K562 (cell line): ENCODE results near the gene SERPINF2. TPM values are rescaled to one million over a fixed set of nuclear protein-coding genes. Genes with fewer than 3 reads are reported as not detected.
"Not testable (repeated sequence)": the region's sequence is repeated elsewhere in the genome, so short reads cannot be mapped to it uniquely, and the experiment has no call there.

Experiments
- ATAC-seq: fragments of 200-7000 bp; cut with Tn5 transposase; 3 replicates; pipeline ENCODE4 v1.9.1; 2020; ENCODE audit warnings: moderate library complexity
- BruUV-seq: library from RNA; stranded (reverse); fragments of 400-500 nt; replicated peaks from 2 replicates; lab custom pipeline; 2021; lab: Mats Ljungman, UMichigan
- CTCF ChIA-PET: fragments of 300-600 bp; formaldehyde crosslinking; extraction: SDS; loops from one replicate; lab custom pipeline; 2021; ENCODE audit warnings: low intra/inter-chr PET ratio; lab: Yijun Ruan, JAX
- POLR2A ChIA-PET: fragments of 300-600, 350-650 bp; sonication (Branson Sonifier 250); formaldehyde crosslinking; extraction: SDS; loops from one replicate; lab custom pipeline; 2021; ENCODE audit warnings: antibody characterized with exemption, inconsistent platforms; lab: Yijun Ruan, JAX
- DNase-seq, 4 experiments: peaks; one replicate each; pipeline versions ENCODE4 v3.0.0 to v3.0.0-alpha.2; 2011 to 2018; ENCODE audit warnings: low spot score in 3 of 4, mixed read lengths in 3 of 4; ENCODE audit errors: extremely low read depth in 1 of 4
- FAIRE-seq: peaks from 2 replicates; lab custom pipeline; 2011; peaks lifted over from hg19 to GRCh38; lab: Jason Lieb, UNC
- H2AFZ ChIP-seq: 2 replicates; pipeline ENCODE4 v1.6.0; 2011; ENCODE audit warnings: low read depth, low read length, control low read depth, inconsistent platforms
- H3K27ac ChIP-seq: fragments of 200-600 bp; 3 replicates; pipeline ENCODE4 v1.8.0; 2011; ENCODE audit warnings: low read depth, mild to moderate bottlenecking, control low read depth, inconsistent platforms, low read length, moderate library complexity, mixed read lengths; ENCODE audit errors: extremely low read depth
- H3K27me3 ChIP-seq, 2 experiments: fragments of 300-600 bp in 1 of 2; 2 replicates in 1 of 2; 3 replicates in 1 of 2; pipeline versions ENCODE4 v1.6.0 to v1.8.0; 2011; ENCODE audit warnings: inconsistent platforms in 2 of 2, low read length in 2 of 2, mild to moderate bottlenecking in 1 of 2, mixed read lengths in 1 of 2, moderate library complexity in 1 of 2; ENCODE audit not compliant: control insufficient read depth in 2 of 2, insufficient read depth in 2 of 2
- H3K36me3 ChIP-seq: fragments of 300-600 bp; 3 replicates; pipeline ENCODE4 v1.8.0; 2011; ENCODE audit warnings: mild to moderate bottlenecking, low read length, inconsistent platforms; ENCODE audit not compliant: control insufficient read depth, insufficient read depth
- H3K4me1 ChIP-seq, 2 experiments: fragments of 200-600 bp in 1 of 2; replicated peaks in 1 of 2; 2 replicates in 1 of 2; 3 replicates in 1 of 2; pipeline versions ENCODE4 v1.5.1 to v1.8.0; 2011; ENCODE audit warnings: inconsistent platforms in 2 of 2, low read length in 2 of 2, mild to moderate bottlenecking in 1 of 2, mixed read lengths in 1 of 2, moderate library complexity in 1 of 2; ENCODE audit not compliant: control insufficient read depth in 2 of 2, insufficient read depth in 2 of 2
- H3K4me2 ChIP-seq: 2 replicates; pipeline ENCODE4 v1.6.1; 2011; ENCODE audit warnings: low read length, control low read depth, inconsistent platforms, mixed read lengths; ENCODE audit not compliant: insufficient read depth
- H3K4me3 ChIP-seq: fragments of 200-600 bp; sonication (generic), shearing (Covaris generic); 2 replicates; pipeline ENCODE4 v1.5.1; 2016; ENCODE audit warnings: control low read depth, inconsistent platforms
- H3K79me2 ChIP-seq: fragments of 200-600 bp; 3 replicates; pipeline ENCODE4 v1.8.0; 2011; ENCODE audit warnings: low read length, inconsistent platforms; ENCODE audit not compliant: control insufficient read depth, insufficient read depth
- H3K9ac ChIP-seq, 2 experiments: 2 replicates each; pipeline versions ENCODE4 v1.6.0 to v1.6.1; 2011; ENCODE audit warnings: low read depth in 2 of 2, low read length in 2 of 2, control low read depth in 1 of 2, inconsistent platforms in 1 of 2, mild to moderate bottlenecking in 1 of 2, mixed read lengths in 1 of 2; ENCODE audit not compliant: insufficient read depth in 1 of 2
- H3K9me1 ChIP-seq: one replicate; pipeline ENCODE4 v1.6.0; 2011; ENCODE audit warnings: inconsistent platforms, mild to moderate bottlenecking, low read length, moderate library complexity; ENCODE audit not compliant: control insufficient read depth, insufficient read depth
- H3K9me3 ChIP-seq: replicated peaks from 2 replicates; pipeline ENCODE4 v1.5.1; 2011; ENCODE audit warnings: low read depth, low read length, inconsistent platforms; ENCODE audit not compliant: control insufficient read depth, insufficient read depth
- H4K20me1 ChIP-seq: replicated peaks from 2 replicates; pipeline ENCODE4 v1.6.1; 2011; ENCODE audit warnings: low read length, inconsistent platforms, mixed read lengths; ENCODE audit not compliant: control insufficient read depth, insufficient read depth
- ARID1B ChIP-seq: fragments of 450-650 bp; IDR thresholded peaks from 2 replicates; pipeline ENCODE4 v1.6.1; 2016; ENCODE audit warnings: antibody characterized with exemption, mild to moderate bottlenecking, inconsistent platforms
- CBFA2T2 ChIP-seq: fragments of 450-650 bp; conservative IDR thresholded peaks from 2 replicates; pipeline ENCODE4 v1.6.1; 2017; ENCODE audit warnings: mild to moderate bottlenecking
- CCNT2 ChIP-seq: IDR thresholded peaks from 2 replicates; pipeline ENCODE4 v1.6.1; 2011; ENCODE audit warnings: borderline replicate concordance, low read depth, mild to moderate bottlenecking, moderate library complexity, mixed read lengths, low read length; ENCODE audit not compliant: insufficient read length; ENCODE audit errors: extremely low read depth
- CTBP1 ChIP-seq: fragments of 450-650 bp; IDR thresholded peaks from 2 replicates; pipeline ENCODE4 v1.6.1; 2016; ENCODE audit warnings: borderline replicate concordance
- EP400 ChIP-seq: fragments of 450-650 bp; IDR thresholded peaks from 2 replicates; pipeline ENCODE4 v1.6.1; 2017; ENCODE audit warnings: antibody characterized with exemption, mild to moderate bottlenecking, moderate library complexity
- NCOR1 ChIP-seq: fragments of 450-650 bp; IDR thresholded peaks from 2 replicates; pipeline ENCODE4 v1.6.1; 2016; ENCODE audit warnings: mild to moderate bottlenecking, moderate library complexity
- NFIX ChIP-seq: fragments of 250-450 bp; sonication (Bioruptor Pico); IDR thresholded peaks from 2 replicates; pipeline ENCODE4 v1.4.0; 2020; ENCODE audit warnings: low read depth, mild to moderate bottlenecking, moderate library complexity
- NR2C2 ChIP-seq, 2 experiments: fragments of 200-800 bp in 1 of 2; sonication (Bioruptor generic) in 1 of 2; sonication (generic) in 1 of 2; formaldehyde crosslinking in 1 of 2; IDR thresholded peaks; 2 replicates each; pipeline versions ENCODE4 v1.6.1 to v1.8.0; 2016 to 2022; ENCODE audit warnings: mild to moderate bottlenecking in 1 of 2, missing compliant biosample characterization in 1 of 2, missing genetic modification characterization in 1 of 2, missing genetic modification reagents in 1 of 2
- NR3C1 ChIP-seq: sonication (generic); formaldehyde crosslinking; IDR thresholded peaks from 2 replicates; pipeline ENCODE4 v1.8.1; 2022; ENCODE audit warnings: missing genetic modification reagents
- POLR2A ChIP-seq: fragments of 450-650 bp; conservative IDR thresholded peaks from 2 replicates; pipeline ENCODE4 v1.6.1; 2016
- RBM25 ChIP-seq: fragments of 200-400 bp; formaldehyde crosslinking; IDR thresholded peaks from 2 replicates; pipeline ENCODE4 v1.6.1; 2018; ENCODE audit warnings: low read length, low read depth, moderate library complexity; ENCODE audit not compliant: severe bottlenecking
- TAL1 ChIP-seq: fragments of 450-650 bp; IDR thresholded peaks from 2 replicates; pipeline ENCODE4 v1.6.1; 2016; ENCODE audit warnings: mild to moderate bottlenecking
- ZBED1 ChIP-seq: IDR thresholded peaks from 2 replicates; pipeline ENCODE4 v1.6.1; 2014
- WGBS: fragments of 100-300 bp; shearing (Covaris generic); methylation state at CpG from one replicate; pipeline ENCODE4 v1.1.6; 2016; ENCODE audit warnings: low coverage, mixed read lengths; ENCODE audit not compliant: insufficient coverage; ENCODE audit errors: missing lambda C conversion rate; 5-methylcytosine and 5-hydroxymethylcytosine counted together
- in situ Hi-C: fragments of 300-500 bp; cut with MboI; formaldehyde crosslinking; loops from 4 replicates; pipeline ENCODE4 v1.15.0; 2018; ENCODE audit warnings: inconsistent platforms, mixed read lengths
- intact Hi-C: fragments of 100-400 bp; cut with micrococcal nuclease; formaldehyde crosslinking; loops from 2 replicates; pipeline ENCODE4 v1.14.2; 2022
- polyA plus RNA-seq, 8 experiments: library from polyadenylated mRNA; depleted of rRNA in 4 of 8; stranded (reverse) in 5 of 8; unstranded in 3 of 8; fragments of >200 nt; fragmentation: Nextera tagmentation in 2 of 8; fragmentation: Illumina TruSeq in 1 of 8; extraction: Ambion mirVana in 2 of 8; extraction: Trizol in 1 of 8; gene quantifications; 2 replicates each; pipeline versions ENCODE4 v1.2.1 to v1.2.3, GENCODE V29; 2011 to 2014; ENCODE audit warnings: inconsistent platforms in 1 of 8, missing spikeins in 1 of 8
- total RNA-seq, 7 experiments: library from RNA; depleted of rRNA in 6 of 7; stranded (reverse); fragments of >200 nt in 6 of 7; fragmentation: Illumina TruSeq in 2 of 7; extraction: Trizol in 2 of 7; gene quantifications; 2 replicates each; pipeline versions ENCODE4 v1.2.1 to v1.2.3, GENCODE V29; 2011 to 2021; ENCODE audit warnings: low replicate concordance in 1 of 7
- TF ChIP-seq, protein P1 (sequence below): sonication (generic); formaldehyde crosslinking; IDR thresholded peaks from 2 replicates; pipeline ENCODE4 v1.8.1; 2023; ENCODE audit warnings: mild to moderate bottlenecking, missing genetic modification reagents
- TF ChIP-seq, protein P2 (sequence below): fragments of 250-450 bp; sonication (Bioruptor Pico); IDR thresholded peaks from 2 replicates; pipeline ENCODE4 v1.5.0; 2021
- TF ChIP-seq, protein P3 (sequence below): fragments of 150-350 bp; IDR thresholded peaks from 2 replicates; pipeline ENCODE4 v1.6.1; 2014; ENCODE audit warnings: low read depth, mild to moderate bottlenecking, low read length, borderline replicate concordance

SERPINF2 gene
- total and polyA plus RNA-seq, 9 of the 15 experiments (the other 6 are each of a cell fraction or from before 2014, with no cell fraction given), result 0.22 TPM; not detected in 8

DNA sequence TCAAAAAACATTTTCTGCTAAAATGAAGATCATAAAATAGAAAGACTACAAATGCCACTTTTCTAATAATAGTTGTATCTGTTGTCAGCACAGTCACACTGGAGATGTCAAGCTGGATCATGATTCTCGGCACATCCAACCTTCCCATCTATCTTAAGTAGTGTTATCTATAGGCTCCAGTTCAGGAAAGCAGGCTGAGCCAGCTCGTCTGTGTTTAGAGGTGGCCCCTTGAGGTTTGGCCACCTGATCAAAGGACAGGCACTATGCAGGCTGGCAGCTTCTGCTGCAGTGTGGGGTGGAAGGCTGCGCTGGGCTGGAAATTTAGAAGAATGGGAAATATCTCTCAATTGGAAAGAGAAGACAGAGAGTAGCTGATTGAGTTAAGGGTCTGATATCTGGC is 54.7 kb downstream of the SERPINF2 start (continued):
- TF ChIP-seq, protein P1, sequence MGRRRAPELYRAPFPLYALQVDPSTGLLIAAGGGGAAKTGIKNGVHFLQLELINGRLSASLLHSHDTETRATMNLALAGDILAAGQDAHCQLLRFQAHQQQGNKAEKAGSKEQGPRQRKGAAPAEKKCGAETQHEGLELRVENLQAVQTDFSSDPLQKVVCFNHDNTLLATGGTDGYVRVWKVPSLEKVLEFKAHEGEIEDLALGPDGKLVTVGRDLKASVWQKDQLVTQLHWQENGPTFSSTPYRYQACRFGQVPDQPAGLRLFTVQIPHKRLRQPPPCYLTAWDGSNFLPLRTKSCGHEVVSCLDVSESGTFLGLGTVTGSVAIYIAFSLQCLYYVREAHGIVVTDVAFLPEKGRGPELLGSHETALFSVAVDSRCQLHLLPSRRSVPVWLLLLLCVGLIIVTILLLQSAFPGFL (CRISPR knock-in tag), result no peak
- TF ChIP-seq NR2C2 (CRISPR knock-in tag; IDR thresholded peaks at IDR 0.05) (no peak), NR2C2 (tag; IDR thresholded peaks at IDR 0.05) (no peak), POLR2A (no peak), TAL1 (peak; percentile 43; the same call in 1 of the 2 replicates), ARID1B (peak; percentile 44; the same call in 1 of the 2 replicates), NFIX (no peak), NCOR1 (0 out of 2 replicates have a peak, but pooled peaks have one; percentile 8), CCNT2 (no peak), CTBP1 (peak; percentile 22; the same call in 1 of the 2 replicates), ZBED1 (no peak), EP400 (no peak), RBM25 (no peak), CBFA2T2 (peak; percentile 49), NR3C1 (CRISPR knock-in tag) (no peak)
- TF ChIP-seq, protein P2, sequence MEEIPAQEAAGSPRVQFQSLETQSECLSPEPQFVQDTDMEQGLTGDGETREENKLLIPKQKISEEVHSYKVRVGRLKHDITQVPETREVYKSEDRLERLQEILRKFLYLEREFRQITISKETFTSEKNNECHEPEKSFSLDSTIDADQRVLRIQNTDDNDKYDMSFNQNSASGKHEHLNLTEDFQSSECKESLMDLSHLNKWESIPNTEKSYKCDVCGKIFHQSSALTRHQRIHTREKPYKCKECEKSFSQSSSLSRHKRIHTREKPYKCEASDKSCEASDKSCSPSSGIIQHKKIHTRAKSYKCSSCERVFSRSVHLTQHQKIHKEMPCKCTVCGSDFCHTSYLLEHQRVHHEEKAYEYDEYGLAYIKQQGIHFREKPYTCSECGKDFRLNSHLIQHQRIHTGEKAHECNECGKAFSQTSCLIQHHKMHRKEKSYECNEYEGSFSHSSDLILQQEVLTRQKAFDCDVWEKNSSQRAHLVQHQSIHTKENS (CRISPR knock-in tag), result no peak
- TF ChIP-seq, protein P3, sequence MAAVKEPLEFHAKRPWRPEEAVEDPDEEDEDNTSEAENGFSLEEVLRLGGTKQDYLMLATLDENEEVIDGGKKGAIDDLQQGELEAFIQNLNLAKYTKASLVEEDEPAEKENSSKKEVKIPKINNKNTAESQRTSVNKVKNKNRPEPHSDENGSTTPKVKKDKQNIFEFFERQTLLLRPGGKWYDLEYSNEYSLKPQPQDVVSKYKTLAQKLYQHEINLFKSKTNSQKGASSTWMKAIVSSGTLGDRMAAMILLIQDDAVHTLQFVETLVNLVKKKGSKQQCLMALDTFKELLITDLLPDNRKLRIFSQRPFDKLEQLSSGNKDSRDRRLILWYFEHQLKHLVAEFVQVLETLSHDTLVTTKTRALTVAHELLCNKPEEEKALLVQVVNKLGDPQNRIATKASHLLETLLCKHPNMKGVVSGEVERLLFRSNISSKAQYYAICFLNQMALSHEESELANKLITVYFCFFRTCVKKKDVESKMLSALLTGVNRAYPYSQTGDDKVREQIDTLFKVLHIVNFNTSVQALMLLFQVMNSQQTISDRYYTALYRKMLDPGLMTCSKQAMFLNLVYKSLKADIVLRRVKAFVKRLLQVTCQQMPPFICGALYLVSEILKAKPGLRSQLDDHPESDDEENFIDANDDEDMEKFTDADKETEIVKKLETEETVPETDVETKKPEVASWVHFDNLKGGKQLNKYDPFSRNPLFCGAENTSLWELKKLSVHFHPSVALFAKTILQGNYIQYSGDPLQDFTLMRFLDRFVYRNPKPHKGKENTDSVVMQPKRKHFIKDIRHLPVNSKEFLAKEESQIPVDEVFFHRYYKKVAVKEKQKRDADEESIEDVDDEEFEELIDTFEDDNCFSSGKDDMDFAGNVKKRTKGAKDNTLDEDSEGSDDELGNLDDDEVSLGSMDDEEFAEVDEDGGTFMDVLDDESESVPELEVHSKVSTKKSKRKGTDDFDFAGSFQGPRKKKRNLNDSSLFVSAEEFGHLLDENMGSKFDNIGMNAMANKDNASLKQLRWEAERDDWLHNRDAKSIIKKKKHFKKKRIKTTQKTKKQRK, result no peak

DNA sequence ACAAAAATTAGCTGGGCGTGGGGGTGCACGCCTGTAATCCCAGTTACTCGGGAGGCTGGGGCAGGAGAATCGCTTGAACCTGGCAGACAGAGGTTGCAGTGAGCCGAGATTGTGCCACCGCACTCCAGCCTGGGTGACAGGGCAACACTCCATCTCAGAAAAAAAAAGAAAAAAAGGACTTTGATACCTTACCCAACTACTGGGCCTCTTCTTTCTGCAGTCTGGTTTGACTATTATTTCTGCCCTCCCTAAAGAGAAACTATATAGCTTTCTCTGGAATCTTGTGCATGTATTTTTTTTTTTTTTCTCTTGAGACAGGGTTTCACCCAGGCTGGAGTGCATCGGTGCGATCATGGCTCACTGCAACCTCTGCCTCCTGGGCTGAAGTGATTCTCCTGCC is 55.2 kb downstream of the SERPINF2 start:
- H3K36me3 ChIP-seq, result peaks cover 24% of the 10 kb centered on the region; the same call in 2 of the 3 replicates
- peaks cover 12 to 17% of the 10 kb centered on the region in 2 experiments; a peak in 4 of 5 replicates for H3K4me1 ChIP-seq
- H3K79me2 ChIP-seq, H3K9me1 ChIP-seq, H3K4me2 ChIP-seq, ATAC-seq, CTCF ChIA-PET, intact Hi-C loops, H3K4me3 ChIP-seq, H4K20me1 ChIP-seq, in situ Hi-C loops, H2AFZ ChIP-seq, DNase-seq, H3K9me3 ChIP-seq, H3K27me3 ChIP-seq, FAIRE-seq, H3K27ac ChIP-seq, BruUV-seq: not testable (repeated sequence)
- 85% methylated on average over 4 of the region's 8 CpGs for WGBS
- peak overlapping the region in 1 of 2 experiments; percentile 26; a peak in 1 of 4 replicates for H3K9ac ChIP-seq
- POLR2A ChIA-PET, result interaction anchor here (1.2 kb wide), 1 partner anchor 81 kb away, joined by 5 read pairs; no protein-coding TSS in a partner anchor
